Measurements from ENCODE around the gene CAPZB.

DNA sequence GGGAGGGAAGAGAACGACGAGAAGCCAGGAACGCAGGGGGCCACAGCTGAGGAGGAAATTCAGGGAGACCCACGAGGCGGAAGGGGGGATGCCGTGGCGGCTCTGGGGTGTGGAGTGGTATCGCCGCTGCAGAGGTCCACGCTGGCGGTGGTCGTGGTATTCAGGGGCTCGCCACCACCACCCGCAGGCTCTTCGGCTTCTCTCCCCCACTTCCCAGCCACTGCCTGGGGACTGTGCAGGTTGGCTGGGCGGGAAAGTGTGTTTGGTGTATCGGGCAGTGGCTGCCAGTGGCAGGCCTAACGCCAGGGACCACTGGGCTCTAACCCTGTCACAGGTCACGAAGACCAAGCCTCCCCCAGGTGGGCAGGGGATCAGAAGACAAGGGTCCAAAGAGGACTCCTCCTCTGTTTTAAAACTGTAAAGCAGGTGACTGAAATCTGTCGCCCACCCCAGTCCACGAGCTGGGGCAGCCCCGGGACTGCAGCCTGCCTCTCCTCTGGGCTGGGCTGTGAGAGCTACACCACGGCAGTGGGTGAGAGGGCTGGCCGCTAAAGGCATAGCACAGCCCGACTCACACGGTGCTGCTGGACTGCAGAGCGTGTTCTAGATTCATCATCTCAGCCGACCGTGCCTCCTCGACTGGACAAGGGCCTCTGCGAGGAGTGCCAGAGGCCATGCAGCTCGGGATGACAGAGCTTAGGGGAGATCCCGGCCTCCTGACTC is 142.3 kb downstream of the CAPZB start:
- TF ChIP-seq, protein P1, sequence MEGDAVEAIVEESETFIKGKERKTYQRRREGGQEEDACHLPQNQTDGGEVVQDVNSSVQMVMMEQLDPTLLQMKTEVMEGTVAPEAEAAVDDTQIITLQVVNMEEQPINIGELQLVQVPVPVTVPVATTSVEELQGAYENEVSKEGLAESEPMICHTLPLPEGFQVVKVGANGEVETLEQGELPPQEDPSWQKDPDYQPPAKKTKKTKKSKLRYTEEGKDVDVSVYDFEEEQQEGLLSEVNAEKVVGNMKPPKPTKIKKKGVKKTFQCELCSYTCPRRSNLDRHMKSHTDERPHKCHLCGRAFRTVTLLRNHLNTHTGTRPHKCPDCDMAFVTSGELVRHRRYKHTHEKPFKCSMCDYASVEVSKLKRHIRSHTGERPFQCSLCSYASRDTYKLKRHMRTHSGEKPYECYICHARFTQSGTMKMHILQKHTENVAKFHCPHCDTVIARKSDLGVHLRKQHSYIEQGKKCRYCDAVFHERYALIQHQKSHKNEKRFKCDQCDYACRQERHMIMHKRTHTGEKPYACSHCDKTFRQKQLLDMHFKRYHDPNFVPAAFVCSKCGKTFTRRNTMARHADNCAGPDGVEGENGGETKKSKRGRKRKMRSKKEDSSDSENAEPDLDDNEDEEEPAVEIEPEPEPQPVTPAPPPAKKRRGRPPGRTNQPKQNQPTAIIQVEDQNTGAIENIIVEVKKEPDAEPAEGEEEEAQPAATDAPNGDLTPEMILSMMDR (conservative IDR thresholded peaks at IDR 0.05) = no peak
- TF ChIP-seq ZFX (IDR thresholded peaks at IDR 0.05) = no peak
